Hypothalamus (tissue), 51 donors: ENCODE data around the gene NAPG.
"Not testable (repeated sequence)": the region's sequence is repeated elsewhere in the genome, so short reads cannot be mapped to it uniquely, and the experiment has no call there.

Experiments
- DNase-seq, 51 donors: peaks; one replicate each; lab custom pipeline; 2025; lab: John Stamatoyannopoulos, UW

Gene NAPG

GRCh38 chr18:10511236-10511635 lies 14.6 kb upstream of the NAPG start:
- no peak for DNase-seq

- peak in 12 of 51 donors; percentile 3 to 43 (median 22) for DNase-seq
These were observed 11.7 kb upstream of the NAPG start for GRCh38 chr18:10514082-10514481.

- DNase-seq = no peak
These were observed 11.2 kb upstream of the NAPG start for GRCh38 chr18:10514601-10515000.

GRCh38 chr18:10515456-10515855 lies 10.4 kb upstream of the NAPG start:
- DNase-seq = peak in 1 of 51 donors; percentile 13

GRCh38 chr18:10516078-10516477 lies 9.7 kb upstream of the NAPG start:
- DNase-seq = no peak

- peak in 42 of 51 donors; percentile 20 to 85 (median 60) for DNase-seq
These were observed 7.1 kb upstream of the NAPG start for GRCh38 chr18:10518595-10519255.

- DNase-seq = peak in 1 of 51 donors; percentile 52
These were observed 6.5 kb upstream of the NAPG start for GRCh38 chr18:10519366-10519765.

- peak in 45 of 51 donors; percentile 19 to 87 (median 60) for DNase-seq
These were observed 5.6 kb upstream of the NAPG start for GRCh38 chr18:10519999-10520935.

- DNase-seq = no peak
These were observed 4.3 kb upstream of the NAPG start for GRCh38 chr18:10521566-10521965.

GRCh38 chr18:10522574-10522973 lies 3.3 kb upstream of the NAPG start:
- DNase-seq = no peak

- no peak for DNase-seq
These were observed 2.3 kb upstream of the NAPG start for GRCh38 chr18:10523544-10523943.

- no peak for DNase-seq
These were observed 1.1 kb upstream of the NAPG start for GRCh38 chr18:10524507-10525370.

- no peak for DNase-seq
These were observed 496 bp upstream of the NAPG start for GRCh38 chr18:10525371-10525691.

- DNase-seq = no peak
These were observed 728 bp downstream of the NAPG start for GRCh38 chr18:10526561-10526949.

- no peak for DNase-seq
These were observed 2.6 kb downstream of the NAPG start for GRCh38 chr18:10528439-10528838.

- no peak for DNase-seq
These were observed 4.2 kb downstream of the NAPG start for GRCh38 chr18:10530002-10530401.

- DNase-seq = no peak
These were observed 5.0 kb downstream of the NAPG start for GRCh38 chr18:10530852-10531251.

GRCh38 chr18:10533111-10533510 lies 7.3 kb downstream of the NAPG start:
- no peak for DNase-seq

- DNase-seq = no peak
These were observed 10.5 kb downstream of the NAPG start for GRCh38 chr18:10536280-10536679.

- no peak for DNase-seq
These were observed 11.9 kb downstream of the NAPG start for GRCh38 chr18:10537765-10538164.

GRCh38 chr18:10539124-10539523 lies 13.3 kb downstream of the NAPG start:
- DNase-seq = not testable (repeated sequence)
